Suprapubic skin (tissue), 4 donors: ENCODE measurements around the gene USP34. TPM values are rescaled to one million over a fixed set of nuclear protein-coding genes. Genes with fewer than 3 reads are reported as not detected.
"Not testable (repeated sequence)": the region's sequence is repeated elsewhere in the genome, so short reads cannot be mapped to it uniquely, and the experiment has no call there.

Experiments used
- DNase-seq, 2 donors: peaks; one replicate each; pipeline ENCODE4 v3.0.0-alpha.2; 2019; ENCODE audit warnings: low spot score in 2 of 2
- H3K27ac ChIP-seq: fragments of 200-600 bp; sonication (generic); one replicate; pipeline ENCODE4 v1.5.1; 2019
- H3K27me3 ChIP-seq: fragments of 200-600 bp; sonication (generic); one replicate; pipeline ENCODE4 v1.5.1; 2019
- H3K36me3 ChIP-seq: fragments of 200-600 bp; sonication (generic); one replicate; pipeline ENCODE4 v1.5.1; 2019
- H3K4me1 ChIP-seq: fragments of 200-600 bp; sonication (generic); one replicate; pipeline ENCODE4 v1.5.1; 2019
- H3K4me3 ChIP-seq: fragments of 200-600 bp; sonication (generic); one replicate; pipeline ENCODE4 v1.5.1; 2019; ENCODE audit warnings: mild to moderate bottlenecking
- H3K9me3 ChIP-seq: fragments of 200-600 bp; sonication (generic); one replicate; pipeline ENCODE4 v1.5.1; 2019
- EP300 ChIP-seq: sonication (generic); formaldehyde crosslinking; IDR thresholded peaks from one replicate; pipeline ENCODE4 v1.6.1; 2017; ENCODE audit warnings: antibody characterized with exemption
- POLR2A ChIP-seq, 2 donors: fragments of 450-650 bp; IDR thresholded peaks; one replicate each; pipeline ENCODE4 v1.6.1; 2017; ENCODE audit warnings: antibody characterized with exemption in 2 of 2, mild to moderate bottlenecking in 2 of 2, moderate library complexity in 2 of 2
- POLR2AphosphoS5 ChIP-seq, 3 donors: sonication (generic); formaldehyde crosslinking; IDR thresholded peaks; one replicate each; pipeline ENCODE4 v1.6.1; 2017; ENCODE audit warnings: antibody characterized with exemption in 3 of 3
- WGBS: methylation state at CpG from one replicate; pipeline ENCODE4 v1.1.5; 2018; 5-methylcytosine and 5-hydroxymethylcytosine counted together
- total RNA-seq, 4 donors: library from RNA; depleted of rRNA; stranded (reverse); fragments of >200 nt; gene quantifications; one replicate each; pipeline ENCODE4 v1.1.0, GENCODE V29; 2016
- TF ChIP-seq, protein P1 (sequence below), 2 donors: fragments of 200-600 bp in 1 of 2; fragments of 450-650 bp in 1 of 2; sonication (generic) in 1 of 2; IDR thresholded peaks; one replicate each; pipeline ENCODE4 v1.5.1; 2016 to 2019; ENCODE audit warnings: antibody characterized with exemption in 2 of 2, mild to moderate bottlenecking in 1 of 2, moderate library complexity in 1 of 2

Gene USP34
- total RNA-seq, 4 donors from 2014 or later, result 94.5 to 242 (median 111) TPM

GRCh38 chr2:61478086-61478485 is 7.2 kb upstream of the USP34 start:
- TF ChIP-seq EP300 (no peak), POLR2A (IDR thresholded peaks at IDR 0.05) (no peak), POLR2AphosphoS5 (IDR thresholded peaks at IDR 0.05) (no peak)
- TF ChIP-seq, protein P1, sequence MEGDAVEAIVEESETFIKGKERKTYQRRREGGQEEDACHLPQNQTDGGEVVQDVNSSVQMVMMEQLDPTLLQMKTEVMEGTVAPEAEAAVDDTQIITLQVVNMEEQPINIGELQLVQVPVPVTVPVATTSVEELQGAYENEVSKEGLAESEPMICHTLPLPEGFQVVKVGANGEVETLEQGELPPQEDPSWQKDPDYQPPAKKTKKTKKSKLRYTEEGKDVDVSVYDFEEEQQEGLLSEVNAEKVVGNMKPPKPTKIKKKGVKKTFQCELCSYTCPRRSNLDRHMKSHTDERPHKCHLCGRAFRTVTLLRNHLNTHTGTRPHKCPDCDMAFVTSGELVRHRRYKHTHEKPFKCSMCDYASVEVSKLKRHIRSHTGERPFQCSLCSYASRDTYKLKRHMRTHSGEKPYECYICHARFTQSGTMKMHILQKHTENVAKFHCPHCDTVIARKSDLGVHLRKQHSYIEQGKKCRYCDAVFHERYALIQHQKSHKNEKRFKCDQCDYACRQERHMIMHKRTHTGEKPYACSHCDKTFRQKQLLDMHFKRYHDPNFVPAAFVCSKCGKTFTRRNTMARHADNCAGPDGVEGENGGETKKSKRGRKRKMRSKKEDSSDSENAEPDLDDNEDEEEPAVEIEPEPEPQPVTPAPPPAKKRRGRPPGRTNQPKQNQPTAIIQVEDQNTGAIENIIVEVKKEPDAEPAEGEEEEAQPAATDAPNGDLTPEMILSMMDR (IDR thresholded peaks at IDR 0.05), result no peak
- DNase-seq, result no peak
- Histone ChIP-seq H3K4me1 (no peaks in the 10 kb centered on the region), H3K27ac (no peak overlapping the region), H3K9me3 (no peaks in the 10 kb centered on the region), H3K4me3 (no peak overlapping the region), H3K27me3 (no peaks in the 10 kb centered on the region), H3K36me3 (peaks cover 54% of the 10 kb centered on the region)
- WGBS, result 86% methylated on average over 6 of the region's 6 CpGs

DNA sequence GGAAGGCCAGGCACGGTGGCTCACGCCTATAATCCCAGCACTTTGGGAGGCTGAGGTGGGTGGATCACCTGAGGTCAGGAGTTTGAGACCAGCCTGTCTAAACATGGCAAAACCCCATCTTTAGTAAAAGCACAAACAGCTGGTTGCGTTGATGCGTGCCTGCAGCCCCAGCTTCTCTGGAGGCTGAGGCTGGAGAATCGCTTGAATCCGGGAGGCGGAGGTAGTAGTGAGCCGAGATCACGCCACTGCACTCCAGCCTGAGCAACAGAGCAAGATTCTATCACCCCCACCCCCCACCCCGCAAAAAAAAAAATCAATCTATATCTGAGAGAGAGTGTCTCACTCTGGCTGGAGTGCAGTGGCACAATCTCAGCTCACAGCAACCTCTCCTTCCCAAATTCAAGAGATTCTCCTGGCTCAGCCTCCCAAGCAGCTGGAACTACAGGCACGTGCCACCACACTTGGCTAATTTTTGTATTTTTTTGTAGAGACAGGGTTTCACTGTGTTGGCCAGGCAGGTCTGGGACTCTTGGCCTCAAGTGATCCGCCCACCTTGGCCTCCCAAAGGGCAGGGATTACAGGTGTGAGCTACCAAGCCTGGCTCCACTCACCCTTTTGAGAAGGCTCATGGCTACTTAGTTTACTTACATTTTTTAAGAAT is 6.2 kb upstream of the USP34 start:
- H3K36me3 ChIP-seq, result peaks cover 44% of the 10 kb centered on the region
- WGBS, result 97% methylated on average over 12 of the region's 12 CpGs
- not testable (repeated sequence) for H3K27me3 ChIP-seq, H3K9me3 ChIP-seq, H3K27ac ChIP-seq, H3K4me1 ChIP-seq, H3K4me3 ChIP-seq
- peak in 1 of 2 donors; percentile 35 for DNase-seq

DNA sequence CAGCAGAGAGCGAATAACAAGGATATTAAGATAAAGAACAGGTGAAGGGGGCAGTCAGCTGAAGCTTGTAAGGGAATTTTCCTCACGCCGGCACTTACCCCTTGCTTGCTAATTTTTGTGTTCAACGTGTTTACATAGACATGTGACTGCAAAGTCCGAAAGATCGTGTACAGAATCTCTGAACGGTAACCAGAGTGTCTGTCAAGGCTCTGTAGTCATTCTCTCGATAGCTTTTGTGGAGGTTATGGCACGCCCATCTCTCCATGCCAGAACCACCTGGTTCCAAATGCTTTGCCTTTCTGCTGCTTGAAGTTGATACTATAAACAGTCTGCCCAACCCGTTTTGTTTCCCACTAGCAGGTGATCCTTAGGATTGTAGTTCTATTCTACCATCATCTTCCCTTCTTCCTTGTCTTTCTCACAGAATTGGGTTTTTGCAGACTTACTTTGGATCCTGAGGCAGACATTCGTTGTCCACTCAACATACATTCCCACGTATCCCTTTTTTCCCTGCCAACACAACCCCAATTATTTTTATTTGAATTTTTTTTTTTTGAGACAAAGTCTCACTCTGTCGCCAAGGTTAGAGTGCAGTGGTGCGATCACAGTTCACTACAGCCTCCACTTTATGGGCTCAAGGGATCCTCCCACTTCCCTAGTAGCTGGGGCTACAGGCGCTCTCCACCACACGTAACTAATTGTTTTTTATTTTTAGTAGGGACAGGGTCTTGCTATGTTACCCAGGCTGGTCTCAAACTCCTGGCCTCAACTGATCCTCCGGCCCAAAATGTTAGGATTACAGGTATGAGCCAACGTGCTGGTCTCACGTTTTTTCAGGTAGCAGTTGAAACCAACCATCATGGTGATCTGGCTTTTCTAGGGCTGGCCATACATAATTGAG is 1.3 kb upstream of the USP34 start:
- DNase-seq, result peak in 1 of 2 donors; percentile 58
- peak overlapping the region; percentile 98 for H3K27ac ChIP-seq
- peaks cover 4% of the 10 kb centered on the region for H3K36me3 ChIP-seq
- TF ChIP-seq POLR2A (IDR thresholded peaks at IDR 0.05), result no peak
- TF ChIP-seq EP300, result no peak
- no peak for TF ChIP-seq POLR2AphosphoS5 (IDR thresholded peaks at IDR 0.05)
- TF ChIP-seq, protein P1 (IDR thresholded peaks at IDR 0.05), result no peak
- peak overlapping the region; percentile 90 for H3K4me3 ChIP-seq
- no peaks in the 10 kb centered on the region for H3K27me3 ChIP-seq
- WGBS, result 37% methylated on average over 19 of the region's 19 CpGs
- H3K9me3 ChIP-seq, result no peaks in the 10 kb centered on the region
- H3K4me1 ChIP-seq, result peaks cover 25% of the 10 kb centered on the region

DNA sequence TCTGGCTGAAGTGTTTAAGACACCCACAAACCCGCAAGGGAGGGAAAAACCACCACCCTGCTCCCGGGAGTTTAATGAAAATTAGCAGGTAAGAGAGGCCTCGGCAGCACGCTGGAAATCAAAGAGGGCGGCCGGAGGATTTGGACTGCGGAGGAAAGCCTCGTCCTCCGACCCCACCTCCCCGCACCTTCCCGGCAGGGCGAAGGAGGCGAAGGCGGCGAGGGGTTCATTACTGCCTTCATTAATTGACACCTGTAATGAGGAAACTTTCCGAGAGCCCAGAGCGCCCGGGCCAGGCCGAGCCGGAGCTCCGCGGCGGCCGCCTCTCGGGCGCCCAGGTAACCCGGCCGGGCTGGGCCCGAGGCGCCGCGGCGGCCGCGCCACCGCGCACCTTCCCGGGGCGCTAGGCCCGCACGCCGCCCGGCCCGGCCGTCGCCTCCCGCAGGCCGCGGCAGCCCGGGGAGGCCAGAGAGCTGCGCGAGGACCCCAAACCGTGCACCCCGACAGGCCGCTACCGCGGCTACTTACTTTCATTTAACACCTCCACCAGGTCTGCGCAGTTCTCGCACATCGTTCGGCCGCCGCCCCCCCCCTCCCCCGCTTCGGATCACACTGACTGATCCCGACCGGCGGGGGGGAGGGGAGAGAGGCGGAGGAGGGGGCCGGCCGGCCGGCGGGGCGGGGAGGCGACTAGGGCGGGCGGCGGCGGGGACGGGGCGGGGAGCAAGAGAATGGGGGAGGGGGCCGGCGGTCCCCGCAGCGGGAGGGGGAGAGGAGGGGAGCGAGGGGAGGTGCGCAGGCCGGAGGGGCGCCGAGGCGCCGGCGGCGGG is 550 bp downstream of the USP34 start:
- DNase-seq, result peak; percentile 93
- Histone ChIP-seq H3K9me3 (no peaks in the 10 kb centered on the region), H3K4me1 (peaks cover 25% of the 10 kb centered on the region), H3K27ac (peak overlapping the region; percentile 98), H3K36me3 (no peaks in the 10 kb centered on the region), H3K27me3 (no peaks in the 10 kb centered on the region), H3K4me3 (peak overlapping the region; percentile 90)
- WGBS, result 0% methylated on average over 15 of the region's 94 CpGs
- TF ChIP-seq EP300 (no peak), POLR2AphosphoS5 (IDR thresholded peaks at IDR 0.05) (peak in 1 of 3 donors; percentile 11), POLR2A (IDR thresholded peaks at IDR 0.05) (no peak)
- TF ChIP-seq, protein P1 (IDR thresholded peaks at IDR 0.05), result no peak

DNA sequence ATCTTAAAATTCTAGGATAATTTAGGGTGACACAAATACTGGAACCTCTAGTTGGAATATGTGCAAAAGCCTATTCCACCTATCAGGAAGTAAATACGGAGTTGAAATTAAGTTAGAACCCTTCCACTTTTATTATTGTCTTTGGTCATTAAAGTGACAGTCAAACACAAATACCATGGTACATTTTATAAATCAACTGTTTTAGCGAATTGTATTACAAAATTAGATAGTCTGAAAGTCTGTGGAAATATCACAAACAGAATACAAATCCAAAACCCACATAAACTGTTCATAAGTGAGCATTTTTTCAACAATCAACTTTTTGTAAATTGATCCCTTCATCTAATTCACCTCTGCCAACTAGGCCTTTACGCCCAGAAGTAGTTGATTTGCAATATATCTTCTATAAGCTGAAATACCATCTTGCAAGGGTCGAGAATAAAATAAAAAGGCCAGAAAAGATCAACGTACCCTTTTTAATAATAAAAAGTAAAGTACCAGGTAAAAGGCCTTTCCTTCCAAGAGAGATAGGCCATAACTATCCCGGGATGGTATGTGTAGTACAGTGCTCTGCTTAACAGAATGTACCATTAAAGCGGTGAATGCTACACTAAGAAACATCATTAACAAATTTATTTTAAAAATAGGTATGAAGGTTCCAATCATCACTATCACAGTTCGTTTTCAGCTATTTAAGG is 1.3 kb downstream of the USP34 start:
- Histone ChIP-seq H3K9me3 (no peaks in the 10 kb centered on the region), H3K27me3 (no peaks in the 10 kb centered on the region), H3K27ac (peak overlapping the region; percentile 98), H3K36me3 (no peaks in the 10 kb centered on the region), H3K4me1 (peaks cover 25% of the 10 kb centered on the region), H3K4me3 (peak overlapping the region; percentile 90)
- 3% methylated on average over 8 of the region's 8 CpGs for WGBS
- TF ChIP-seq EP300, result no peak
- no peak for DNase-seq

DNA sequence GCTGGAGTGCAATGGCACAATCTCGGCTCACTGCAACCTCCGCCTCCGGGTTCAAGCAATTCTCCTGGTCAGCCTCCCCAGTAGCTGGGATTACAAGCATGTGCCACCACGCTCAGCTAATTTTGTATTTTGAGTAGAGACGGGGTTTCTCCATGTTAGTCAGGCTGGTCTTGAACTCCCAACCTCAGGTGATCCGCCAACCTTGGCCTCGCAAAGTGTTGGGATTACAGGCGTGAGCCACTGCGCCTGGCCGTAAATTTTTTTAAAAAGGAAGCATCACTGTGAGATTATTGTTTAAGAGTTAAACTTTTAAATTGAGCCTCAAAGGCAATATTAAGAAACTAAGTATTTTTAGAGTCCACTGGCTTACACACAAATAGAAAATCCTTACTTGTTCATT is 2.7 kb downstream of the USP34 start:
- not testable (repeated sequence) for H3K27ac ChIP-seq

More for the DNA sequence above, 2.7 kb downstream of the USP34 start:
- H3K36me3 ChIP-seq, DNase-seq, H3K9me3 ChIP-seq, H3K27me3 ChIP-seq, H3K4me3 ChIP-seq: not testable (repeated sequence)
- 90% methylated on average over 10 of the region's 10 CpGs for WGBS
- H3K4me1 ChIP-seq, result peaks cover 25% of the 10 kb centered on the region
